Endometrial microvascular endothelial cells (primary cell): ENCODE measurements around the gene BATF3. TPM values are rescaled to one million over a fixed set of nuclear protein-coding genes. Genes with fewer than 3 reads are reported as not detected.
"Not testable (repeated sequence)": the region's sequence is repeated elsewhere in the genome, so short reads cannot be mapped to it uniquely, and the experiment has no call there.

Experiments used
- in situ Hi-C: cut with HindIII; loops from 2 replicates; pipeline ENCODE4 v1.10.0; 2017; ENCODE audit warnings: low sequenced_read_pairs, low pct_unique_long_range_greater_than_20kb; ENCODE audit errors: inconsistent ontology term
- total RNA-seq: library from RNA; depleted of rRNA; stranded (reverse); fragments of >200 nt; gene quantifications from one replicate; pipeline ENCODE4 v1.2.3, GENCODE V29; 2015; ENCODE audit errors: inconsistent ontology term

BATF3 gene
- total RNA-seq, 1 donor from 2014 or later, result not detected

GRCh38 chr1:212645546-212646543, 53.8 kb downstream of the BATF3 start:
- in situ Hi-C loops, result no loop called here

- in situ Hi-C loops, result no loop called here
Observed at GRCh38 chr1:212644866-212645545, 54.6 kb downstream of the BATF3 start.

- in situ Hi-C loops, result no loop called here
Observed at GRCh38 chr1:212643877-212644276, 55.8 kb downstream of the BATF3 start.

- in situ Hi-C loops, result no loop called here
Observed at GRCh38 chr1:212641956-212642355, 57.7 kb downstream of the BATF3 start.

GRCh38 chr1:212640223-212640878, 59.3 kb downstream of the BATF3 start:
- in situ Hi-C loops, result no loop called here

GRCh38 chr1:212639524-212639923, 60.1 kb downstream of the BATF3 start:
- in situ Hi-C loops, result not testable (repeated sequence)

GRCh38 chr1:212638492-212639151, 61.0 kb downstream of the BATF3 start:
- in situ Hi-C loops, result no loop called here

- in situ Hi-C loops, result no loop called here
Observed at GRCh38 chr1:212637902-212638301, 61.7 kb downstream of the BATF3 start.

Other genes with a start within 250 kb of the BATF3 start
- gene ATF3, start 91.1 kb downstream of the BATF3 start, total RNA-seq, result 2.6 TPM
- 29.1 TPM for gene NSL1, start 91.9 kb upstream of the BATF3 start, total RNA-seq
- gene TATDN3, start 92.1 kb upstream of the BATF3 start, total RNA-seq, result 16.6 TPM
- not detected for gene SPATA45, start 147.8 kb upstream of the BATF3 start, total RNA-seq
- gene FLVCR1, start 158.4 kb upstream of the BATF3 start, total RNA-seq, result 6.2 TPM